Endothelial cell of umbilical vein (primary cell): ENCODE results near the gene AKAP6. TPM values are rescaled to one million over a fixed set of nuclear protein-coding genes. Genes with fewer than 3 reads are reported as not detected.

ENCODE experiments used
- BruUV-seq: library from RNA; stranded (reverse); fragments of 400-500 nt; replicated peaks from 2 replicates; lab custom pipeline; 2021; lab: Mats Ljungman, UMichigan
- CTCF ChIA-PET: fragments of 300-600, 350-600 bp; sonication (Branson Sonifier 250); formaldehyde crosslinking; loops from one replicate; lab custom pipeline; 2021; ENCODE audit warnings: antibody characterized with exemption, inconsistent platforms; lab: Charles Lee
- POLR2A ChIA-PET: fragments of 300-600, 350-600 bp; sonication (Branson Sonifier 250); formaldehyde crosslinking; loops from one replicate; lab custom pipeline; 2021; ENCODE audit warnings: antibody characterized with exemption, inconsistent platforms; lab: Charles Lee
- DNase-seq: peaks from one replicate; pipeline ENCODE4 v3.0.0-alpha.2; 2011; ENCODE audit warnings: low read depth, low spot score
- FAIRE-seq: peaks from 2 replicates; lab custom pipeline; 2011; peaks lifted over from hg19 to GRCh38; lab: Jason Lieb, UNC
- H2AFZ ChIP-seq: 2 replicates; pipeline ENCODE4 v1.6.0; 2012; ENCODE audit warnings: low read depth, low read length, control low read depth, inconsistent platforms
- H3K27ac ChIP-seq: 2 replicates; pipeline ENCODE4 v1.5.1; 2011; ENCODE audit warnings: low read depth, mild to moderate bottlenecking, control low read depth, low read length, moderate library complexity; ENCODE audit not compliant: insufficient read depth
- H3K27me3 ChIP-seq, 2 experiments: 2 replicates each; pipeline versions ENCODE4 v1.6.0 to v1.6.1; 2011; ENCODE audit warnings: low read length in 2 of 2, mixed read lengths in 1 of 2; ENCODE audit not compliant: control insufficient read depth in 2 of 2, insufficient read depth in 2 of 2
- H3K36me3 ChIP-seq, 2 experiments: 2 replicates in 1 of 2; 3 replicates in 1 of 2; pipeline ENCODE4 v1.5.1; 2011; ENCODE audit warnings: low read length in 2 of 2, mild to moderate bottlenecking in 1 of 2, moderate library complexity in 1 of 2; ENCODE audit not compliant: control insufficient read depth in 2 of 2, insufficient read depth in 2 of 2; ENCODE audit errors: extremely low read depth in 1 of 2
- H3K4me1 ChIP-seq: 3 replicates; pipeline ENCODE4 v1.5.1; 2011; ENCODE audit warnings: mild to moderate bottlenecking, low read length; ENCODE audit not compliant: control insufficient read depth, insufficient read depth; ENCODE audit errors: extremely low read depth
- H3K4me2 ChIP-seq: 2 replicates; pipeline ENCODE4 v1.6.1; 2011; ENCODE audit warnings: low read length, control low read depth, mixed read lengths; ENCODE audit not compliant: insufficient read depth
- H3K4me3 ChIP-seq, 3 experiments: fragments of 200-600 bp in 1 of 3; sonication (generic), shearing (Covaris generic) in 1 of 3; replicated peaks in 1 of 3; 2 replicates each; pipeline ENCODE4 v1.5.1; 2011 to 2016; ENCODE audit warnings: control low read depth in 3 of 3, low read length in 3 of 3, mild to moderate bottlenecking in 2 of 3, inconsistent platforms in 1 of 3, low read depth in 1 of 3, moderate library complexity in 1 of 3; ENCODE audit not compliant: insufficient read depth in 1 of 3
- H3K79me2 ChIP-seq: 2 replicates; pipeline ENCODE4 v1.6.0; 2012; ENCODE audit warnings: low read length, inconsistent platforms; ENCODE audit not compliant: control insufficient read depth, insufficient read depth
- H3K9ac ChIP-seq: replicated peaks from 2 replicates; pipeline ENCODE3; 2011; ENCODE audit warnings: low read length, control low read depth; ENCODE audit not compliant: insufficient read depth; ENCODE audit errors: extremely low read depth
- H3K9me1 ChIP-seq: replicated peaks from 3 replicates; pipeline ENCODE4 v1.6.0; 2011; ENCODE audit warnings: mild to moderate bottlenecking, low read length; ENCODE audit not compliant: control insufficient read depth, insufficient read depth; ENCODE audit errors: extremely low read depth
- H3K9me3 ChIP-seq: replicated peaks from 2 replicates; pipeline ENCODE4 v1.5.1; 2012; ENCODE audit warnings: low read length, inconsistent platforms; ENCODE audit not compliant: control insufficient read depth, insufficient read depth
- H4K20me1 ChIP-seq: replicated peaks from 2 replicates; pipeline ENCODE3; 2011; ENCODE audit warnings: mild to moderate bottlenecking, low read length; ENCODE audit not compliant: control insufficient read depth, insufficient read depth; ENCODE audit errors: extremely low read depth
- EZH2 ChIP-seq: IDR thresholded peaks from 2 replicates; pipeline ENCODE4 v1.6.1; 2012; ENCODE audit warnings: borderline replicate concordance, low read depth, mild to moderate bottlenecking, moderate library complexity, low read length, inconsistent platforms; ENCODE audit not compliant: severe bottlenecking
- FOS ChIP-seq: IDR thresholded peaks from 2 replicates; pipeline ENCODE4 v1.6.1; 2011; ENCODE audit warnings: mild to moderate bottlenecking, low read length, moderate library complexity, borderline replicate concordance; ENCODE audit not compliant: insufficient read depth
- GATA2 ChIP-seq: IDR thresholded peaks from 2 replicates; pipeline ENCODE4 v1.7.0; 2011; ENCODE audit warnings: low read depth, mild to moderate bottlenecking, moderate library complexity, mixed read lengths, low read length; ENCODE audit not compliant: insufficient read length, insufficient read depth
- JUN ChIP-seq: IDR thresholded peaks from 2 replicates; pipeline ENCODE4 v1.6.1; 2011; ENCODE audit warnings: borderline replicate concordance, low read depth; ENCODE audit not compliant: insufficient read length, insufficient read depth
- POLR2A ChIP-seq: IDR thresholded peaks from 2 replicates; pipeline ENCODE4 v1.6.1; 2012; ENCODE audit warnings: low read depth, mild to moderate bottlenecking, control low read depth, low read length
- POLR2AphosphoS5 ChIP-seq: IDR thresholded peaks from 2 replicates; pipeline ENCODE4 v1.6.1; 2012; ENCODE audit warnings: low read depth, mild to moderate bottlenecking, control low read depth, low read length, moderate library complexity; ENCODE audit not compliant: insufficient read depth
- dilution Hi-C: fragments of 300-500 bp; cut with MboI; formaldehyde crosslinking; loops from one replicate; pipeline ENCODE4 v1.15.0; 2019; ENCODE audit warnings: low sequenced_read_pairs; ENCODE audit not compliant: extremely low pct_ligation_motif_present
- intact Hi-C: fragments of 100-400 bp; cut with micrococcal nuclease; formaldehyde crosslinking; loops from one replicate; pipeline ENCODE4 v1.10.0; 2022
- polyA plus RNA-seq, 4 experiments: library from polyadenylated mRNA; depleted of rRNA in 3 of 4; stranded (reverse) in 3 of 4; unstranded in 1 of 4; fragments of >200 nt; gene quantifications; 2 replicates each; pipeline versions ENCODE4 v1.2.1 to v1.2.3, GENCODE V29; 2011 to 2012; ENCODE audit warnings: missing spikeins in 1 of 4
- total RNA-seq: library from RNA; stranded (reverse); gene quantifications from 2 replicates; pipeline ENCODE4 v1.2.3, GENCODE V29; 2021

AKAP6 gene
- total and polyA plus RNA-seq, 2 donors (not counting 3 experiments of a cell fraction or from before 2014, with no cell fraction given): 0.03 to 0.49 TPM

- no peaks in the 10 kb centered on the region for H4K20me1 ChIP-seq
- dilution Hi-C loops: no loop called here
- intact Hi-C loops: no loop called here
- no peaks in the 10 kb centered on the region for H3K27me3 ChIP-seq
- FAIRE-seq (no peak), DNase-seq (no peak)
- H3K36me3 ChIP-seq: no peaks in the 10 kb centered on the region
- H2AFZ ChIP-seq: no peak overlapping the region
- no peaks in the 10 kb centered on the region for H3K4me1 ChIP-seq
- ChIA-PET POLR2A (interaction anchor here (0.7 kb wide), 1 partner anchor 30 kb away, joined by 3 read pairs; no protein-coding TSS in a partner anchor), CTCF (no interaction called here)
- H3K4me2 ChIP-seq: no peak overlapping the region
- no peak overlapping the region for H3K27ac ChIP-seq
- H3K9me3 ChIP-seq: no peaks in the 10 kb centered on the region
- no peaks in the 10 kb centered on the region for H3K79me2 ChIP-seq
- no peak overlapping the region for H3K9ac ChIP-seq
- TF ChIP-seq EZH2: no peak
- TF ChIP-seq FOS: no peak
- TF ChIP-seq POLR2AphosphoS5: no peak
- no peak for TF ChIP-seq POLR2A
- no peak for TF ChIP-seq GATA2
- no peak for TF ChIP-seq JUN
- no peak overlapping the region for H3K4me3 ChIP-seq
- BruUV-seq: no TSS peak
- no peaks in the 10 kb centered on the region for H3K9me1 ChIP-seq
Measured at GRCh38 chr14:32835924-32836323, 506.8 kb downstream of the AKAP6 start.

- no peak overlapping the region for H3K9ac ChIP-seq
- H3K79me2 ChIP-seq: no peaks in the 10 kb centered on the region
- DNase-seq (no peak), FAIRE-seq (no peak)
- H2AFZ ChIP-seq: no peak overlapping the region
- H3K36me3 ChIP-seq: no peaks in the 10 kb centered on the region
- H3K27me3 ChIP-seq: no peaks in the 10 kb centered on the region
- intact Hi-C loops (no loop called here), dilution Hi-C loops (no loop called here)
- no peaks in the 10 kb centered on the region for H3K4me1 ChIP-seq
- CTCF ChIA-PET: no interaction called here
- no peak overlapping the region for H3K27ac ChIP-seq
- no peaks in the 10 kb centered on the region for H4K20me1 ChIP-seq
- H3K9me3 ChIP-seq: no peaks in the 10 kb centered on the region
- POLR2A ChIA-PET: no interaction called here
- no peaks in the 10 kb centered on the region for H3K9me1 ChIP-seq
- TF ChIP-seq JUN (no peak), GATA2 (no peak)
- no peak overlapping the region for H3K4me3 ChIP-seq
- BruUV-seq: no TSS peak
- no peak overlapping the region for H3K4me2 ChIP-seq
Measured at GRCh38 chr14:32841698-32842097, 512.6 kb downstream of the AKAP6 start.
